ENCODE measurements around the gene NCAM2. TPM values are rescaled to one million over a fixed set of nuclear protein-coding genes. Genes with fewer than 3 reads are reported as not detected.

Gene NCAM2
- total RNA-seq, 1 experiment from 2014 or later = not detected

DNA sequence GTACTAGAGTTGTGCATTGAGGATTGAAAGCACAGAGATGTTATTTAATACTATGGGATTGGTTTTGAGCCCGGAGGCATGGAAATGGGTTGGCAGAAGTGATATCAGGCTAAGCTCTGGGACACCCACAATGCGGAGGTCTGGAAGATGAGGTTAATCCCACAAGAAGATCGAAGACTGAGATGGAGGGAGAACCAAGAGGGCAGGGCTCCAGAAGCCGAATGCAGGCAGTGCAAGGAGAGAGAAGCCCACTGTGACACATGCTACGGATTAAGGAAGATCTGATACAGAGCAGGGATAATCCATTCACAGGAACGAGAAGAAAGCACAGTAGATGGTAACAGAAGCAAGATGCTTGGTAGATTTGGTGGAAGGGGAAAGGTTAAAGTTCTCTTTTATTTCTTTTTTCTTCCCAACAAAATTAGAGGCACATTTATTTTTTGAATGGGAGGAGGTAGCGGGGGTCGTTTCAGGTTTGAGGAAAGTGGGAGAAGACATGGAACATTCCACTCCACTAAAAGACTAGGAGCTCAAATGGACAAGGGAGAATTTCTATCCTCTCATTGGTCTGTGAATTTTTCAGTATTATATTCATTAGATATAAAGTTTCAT, 113.2 kb downstream of the NCAM2 start:
- no peak overlapping the region for H2AFZ ChIP-seq (ENCODE audit: low read depth, low read length, poor library complexity, severe bottlenecking)
- ATAC-seq = no peak
- H4K20me1 ChIP-seq (ENCODE audit: insufficient read depth) = no peaks in the 10 kb centered on the region
- ChIA-PET CTCF (no interaction called here), POLR2A (no interaction called here), RAD21 (ENCODE audit: low non-redundant PET in 1 of 2, low total read pairs in 2 of 2, uncharacterized antibody in 2 of 2, unreplicated experiment in 2 of 2) (no interaction called here)
- TF ChIP-seq, protein P1, sequence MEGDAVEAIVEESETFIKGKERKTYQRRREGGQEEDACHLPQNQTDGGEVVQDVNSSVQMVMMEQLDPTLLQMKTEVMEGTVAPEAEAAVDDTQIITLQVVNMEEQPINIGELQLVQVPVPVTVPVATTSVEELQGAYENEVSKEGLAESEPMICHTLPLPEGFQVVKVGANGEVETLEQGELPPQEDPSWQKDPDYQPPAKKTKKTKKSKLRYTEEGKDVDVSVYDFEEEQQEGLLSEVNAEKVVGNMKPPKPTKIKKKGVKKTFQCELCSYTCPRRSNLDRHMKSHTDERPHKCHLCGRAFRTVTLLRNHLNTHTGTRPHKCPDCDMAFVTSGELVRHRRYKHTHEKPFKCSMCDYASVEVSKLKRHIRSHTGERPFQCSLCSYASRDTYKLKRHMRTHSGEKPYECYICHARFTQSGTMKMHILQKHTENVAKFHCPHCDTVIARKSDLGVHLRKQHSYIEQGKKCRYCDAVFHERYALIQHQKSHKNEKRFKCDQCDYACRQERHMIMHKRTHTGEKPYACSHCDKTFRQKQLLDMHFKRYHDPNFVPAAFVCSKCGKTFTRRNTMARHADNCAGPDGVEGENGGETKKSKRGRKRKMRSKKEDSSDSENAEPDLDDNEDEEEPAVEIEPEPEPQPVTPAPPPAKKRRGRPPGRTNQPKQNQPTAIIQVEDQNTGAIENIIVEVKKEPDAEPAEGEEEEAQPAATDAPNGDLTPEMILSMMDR (IDR thresholded peaks at IDR 0.05 in 2 of 3, conservative IDR thresholded peaks at IDR 0.05 in 1 of 3; ENCODE audit: borderline replicate concordance in 1 of 3, insufficient read depth in 1 of 3, low read depth in 2 of 3, low read length in 2 of 3) = no peak
- no peak for TF ChIP-seq SRF (IDR thresholded peaks at IDR 0.05; ENCODE audit: low read depth)
- TF ChIP-seq, protein P2, sequence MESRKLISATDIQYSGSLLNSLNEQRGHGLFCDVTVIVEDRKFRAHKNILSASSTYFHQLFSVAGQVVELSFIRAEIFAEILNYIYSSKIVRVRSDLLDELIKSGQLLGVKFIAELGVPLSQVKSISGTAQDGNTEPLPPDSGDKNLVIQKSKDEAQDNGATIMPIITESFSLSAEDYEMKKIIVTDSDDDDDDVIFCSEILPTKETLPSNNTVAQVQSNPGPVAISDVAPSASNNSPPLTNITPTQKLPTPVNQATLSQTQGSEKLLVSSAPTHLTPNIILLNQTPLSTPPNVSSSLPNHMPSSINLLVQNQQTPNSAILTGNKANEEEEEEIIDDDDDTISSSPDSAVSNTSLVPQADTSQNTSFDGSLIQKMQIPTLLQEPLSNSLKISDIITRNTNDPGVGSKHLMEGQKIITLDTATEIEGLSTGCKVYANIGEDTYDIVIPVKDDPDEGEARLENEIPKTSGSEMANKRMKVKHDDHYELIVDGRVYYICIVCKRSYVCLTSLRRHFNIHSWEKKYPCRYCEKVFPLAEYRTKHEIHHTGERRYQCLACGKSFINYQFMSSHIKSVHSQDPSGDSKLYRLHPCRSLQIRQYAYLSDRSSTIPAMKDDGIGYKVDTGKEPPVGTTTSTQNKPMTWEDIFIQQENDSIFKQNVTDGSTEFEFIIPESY (IDR thresholded peaks at IDR 0.05; ENCODE audit: extremely low read depth, insufficient replicate concordance, low read length) = no peak
- TF ChIP-seq EZH2 (IDR thresholded peaks at IDR 0.05) = no peak
- no peak for TF ChIP-seq RAD21 (IDR thresholded peaks at IDR 0.05; ENCODE audit: low read depth)
- no peak for TF ChIP-seq POLR2A (IDR thresholded peaks at IDR 0.05; ENCODE audit: borderline replicate concordance, extremely low read depth, insufficient read depth, insufficient read length)
- TF ChIP-seq REST (IDR thresholded peaks at IDR 0.05; ENCODE audit: low read depth) = no peak
- TF ChIP-seq ELF1 (IDR thresholded peaks at IDR 0.05; ENCODE audit: borderline replicate concordance, low read depth) = no peak
- TF ChIP-seq JUND (IDR thresholded peaks at IDR 0.05) = no peak
- TF ChIP-seq CBX3 (IDR thresholded peaks at IDR 0.05; ENCODE audit: low read depth) = no peak
- TF ChIP-seq SP1 (IDR thresholded peaks at IDR 0.05; ENCODE audit: low read depth) = no peak
- TF ChIP-seq TCF7L2 (IDR thresholded peaks at IDR 0.05; ENCODE audit: borderline replicate concordance, extremely low read depth, insufficient read depth, insufficient read length) = no peak
- no peak for TF ChIP-seq CEBPB (IDR thresholded peaks at IDR 0.05; ENCODE audit: low read depth)
- no peak for TF ChIP-seq FOSL1 (IDR thresholded peaks at IDR 0.05; ENCODE audit: low read depth)
- no peak for TF ChIP-seq YY1 (IDR thresholded peaks at IDR 0.05; ENCODE audit: extremely low read depth, insufficient replicate concordance, low read depth, low read length)
- no peak for TF ChIP-seq SIN3A (IDR thresholded peaks at IDR 0.05; ENCODE audit: low read depth)
- TF ChIP-seq ZFX (IDR thresholded peaks at IDR 0.05) = no peak
- no peak overlapping the region for H3K27ac ChIP-seq (ENCODE audit: low read depth, low read length)
- intact Hi-C loops (cut with micrococcal nuclease) = no loop called here
- DNase-seq (ENCODE audit: low read depth, low spot score) = no peak
- H3K79me2 ChIP-seq (ENCODE audit: insufficient read depth, low read length) = no peaks in the 10 kb centered on the region
- no peaks in the 10 kb centered on the region for H3K9me2 ChIP-seq (ENCODE audit: insufficient read depth)
- BruUV-seq (replicated peaks) = no TSS peak
- H3K9ac ChIP-seq (ENCODE audit: low read length) = no peak overlapping the region
- H3K4me2 ChIP-seq (ENCODE audit: low read length) = no peak overlapping the region
- H3K4me1 ChIP-seq (ENCODE audit: control insufficient read depth in 1 of 2, insufficient read depth in 2 of 2, low read length in 2 of 2) = no peaks in the 10 kb centered on the region
- H3K27me3 ChIP-seq (ENCODE audit: insufficient read depth, low read length) = no peaks in the 10 kb centered on the region
- peaks cover 4 to 11% of the 10 kb centered on the region in 2 experiments; a peak in 2 of 4 replicates for H3K9me3 ChIP-seq (ENCODE audit: control insufficient read depth in 1 of 2, insufficient read depth in 1 of 2, low read depth in 1 of 2, low read length in 2 of 2)
- no peak overlapping the region for H3K4me3 ChIP-seq (replicated peaks in 1 of 2; ENCODE audit: low read depth in 1 of 2, low read length in 2 of 2)
- no peaks in the 10 kb centered on the region for H3K36me3 ChIP-seq (ENCODE audit: control insufficient read depth in 1 of 2, insufficient read depth in 2 of 2, low read length in 2 of 2)

Measured in HCT116 (cell line).